ENCODE results near the gene TMEM132D. TPM values are rescaled to one million over a fixed set of nuclear protein-coding genes. Genes with fewer than 3 reads are reported as not detected.

TMEM132D gene
- total and polyA plus RNA-seq, 2 of the 4 experiments (the other 2 are of a cell fraction), result not detected

- H4K5ac ChIP-seq (ENCODE audit: low read depth, low read length), result no peak overlapping the region
- no peak overlapping the region for H2AFZ ChIP-seq (replicated peaks; ENCODE audit: low read length, poor library complexity)
- H4K20me1 ChIP-seq (ENCODE audit: insufficient read depth, low read length), result no peaks in the 10 kb centered on the region
- ChIA-PET CTCF (no interaction called here), POLR2A (ENCODE audit: unreplicated experiment) (no interaction called here)
- no peak for ATAC-seq (ENCODE audit: low read depth)
- intact Hi-C loops (cut with micrococcal nuclease), result no loop called here
- H3K14ac ChIP-seq (replicated peaks; ENCODE audit: low read depth, low read length), result no peak overlapping the region
- dilution Hi-C loops (cut with HindIII; ENCODE audit: low sequenced_read_pairs, unreplicated experiment), result no loop called here
- no peak overlapping the region for H3K56ac ChIP-seq (ENCODE audit: extremely low read depth, insufficient read depth, low read length)
- no peak overlapping the region for H3K23ac ChIP-seq (ENCODE audit: low read depth, low read length)
- H2BK120ac ChIP-seq (ENCODE audit: low read depth, low read length), result no peak overlapping the region
- H3K9me3 ChIP-seq (ENCODE audit: control insufficient read depth, insufficient read depth, low read length), result peaks cover 24% of the 10 kb centered on the region
- no peak overlapping the region for H3K27ac ChIP-seq (ENCODE audit: insufficient read depth, low read length)
- H2BK15ac ChIP-seq (ENCODE audit: low read depth, low read length), result no peak overlapping the region
- no peak overlapping the region for H3K4me3 ChIP-seq (ENCODE audit: insufficient read depth, low read depth, low read length)
- no TSS peak for BruUV-seq (replicated peaks)
- H4K91ac ChIP-seq (ENCODE audit: insufficient read depth, low read depth, low read length), result no peak overlapping the region
- no peaks in the 10 kb centered on the region for H3K9me1 ChIP-seq (ENCODE audit: insufficient read depth, low read length)
- no peak for TF ChIP-seq RCOR1 (IDR thresholded peaks at IDR 0.05; ENCODE audit: insufficient replicate concordance, low read length)
- TF ChIP-seq CEBPB (IDR thresholded peaks at IDR 0.05; ENCODE audit: low read depth, low read length), result no peak
- TF ChIP-seq MAZ (IDR thresholded peaks at IDR 0.05; ENCODE audit: borderline replicate concordance, low read depth, low read length), result no peak
- TF ChIP-seq BHLHE40 (IDR thresholded peaks at IDR 0.05; ENCODE audit: low read depth, low read length), result no peak
- TF ChIP-seq MAFK (IDR thresholded peaks at IDR 0.05; ENCODE audit: low read depth, low read length), result no peak
- TF ChIP-seq NFE2L2 (IDR thresholded peaks at IDR 0.05; ENCODE audit: low read depth, low read length), result no peak
- TF ChIP-seq, protein P1, sequence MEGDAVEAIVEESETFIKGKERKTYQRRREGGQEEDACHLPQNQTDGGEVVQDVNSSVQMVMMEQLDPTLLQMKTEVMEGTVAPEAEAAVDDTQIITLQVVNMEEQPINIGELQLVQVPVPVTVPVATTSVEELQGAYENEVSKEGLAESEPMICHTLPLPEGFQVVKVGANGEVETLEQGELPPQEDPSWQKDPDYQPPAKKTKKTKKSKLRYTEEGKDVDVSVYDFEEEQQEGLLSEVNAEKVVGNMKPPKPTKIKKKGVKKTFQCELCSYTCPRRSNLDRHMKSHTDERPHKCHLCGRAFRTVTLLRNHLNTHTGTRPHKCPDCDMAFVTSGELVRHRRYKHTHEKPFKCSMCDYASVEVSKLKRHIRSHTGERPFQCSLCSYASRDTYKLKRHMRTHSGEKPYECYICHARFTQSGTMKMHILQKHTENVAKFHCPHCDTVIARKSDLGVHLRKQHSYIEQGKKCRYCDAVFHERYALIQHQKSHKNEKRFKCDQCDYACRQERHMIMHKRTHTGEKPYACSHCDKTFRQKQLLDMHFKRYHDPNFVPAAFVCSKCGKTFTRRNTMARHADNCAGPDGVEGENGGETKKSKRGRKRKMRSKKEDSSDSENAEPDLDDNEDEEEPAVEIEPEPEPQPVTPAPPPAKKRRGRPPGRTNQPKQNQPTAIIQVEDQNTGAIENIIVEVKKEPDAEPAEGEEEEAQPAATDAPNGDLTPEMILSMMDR (conservative IDR thresholded peaks at IDR 0.05; ENCODE audit: low read depth, low read length), result no peak
- no peak for TF ChIP-seq RFX5 (IDR thresholded peaks at IDR 0.05; ENCODE audit: low read depth, low read length)
- TF ChIP-seq CHD1 (IDR thresholded peaks at IDR 0.05; ENCODE audit: low read depth, low read length), result no peak
- TF ChIP-seq USF2 (IDR thresholded peaks at IDR 0.05; ENCODE audit: low read depth, low read length), result no peak
- TF ChIP-seq RAD21 (IDR thresholded peaks at IDR 0.05; ENCODE audit: low read length), result no peak
- no peak for TF ChIP-seq POLR2A (IDR thresholded peaks at IDR 0.05; ENCODE audit: low read depth, low read length)
- TF ChIP-seq, protein P2, sequence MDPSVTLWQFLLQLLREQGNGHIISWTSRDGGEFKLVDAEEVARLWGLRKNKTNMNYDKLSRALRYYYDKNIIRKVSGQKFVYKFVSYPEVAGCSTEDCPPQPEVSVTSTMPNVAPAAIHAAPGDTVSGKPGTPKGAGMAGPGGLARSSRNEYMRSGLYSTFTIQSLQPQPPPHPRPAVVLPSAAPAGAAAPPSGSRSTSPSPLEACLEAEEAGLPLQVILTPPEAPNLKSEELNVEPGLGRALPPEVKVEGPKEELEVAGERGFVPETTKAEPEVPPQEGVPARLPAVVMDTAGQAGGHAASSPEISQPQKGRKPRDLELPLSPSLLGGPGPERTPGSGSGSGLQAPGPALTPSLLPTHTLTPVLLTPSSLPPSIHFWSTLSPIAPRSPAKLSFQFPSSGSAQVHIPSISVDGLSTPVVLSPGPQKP (IDR thresholded peaks at IDR 0.05; ENCODE audit: borderline replicate concordance, low read depth, low read length), result no peak
- no peak for TF ChIP-seq FOS (IDR thresholded peaks at IDR 0.05; ENCODE audit: low read depth, low read length)
- H3K4me1 ChIP-seq (ENCODE audit: control insufficient read depth, insufficient read depth, low read length), result no peaks in the 10 kb centered on the region
- H3K36me3 ChIP-seq (ENCODE audit: control insufficient read depth, insufficient read depth, low read length), result no peaks in the 10 kb centered on the region
- no CpG with 5 or more reads among the region's 4 CpGs for WGBS, 2 experiments (ENCODE audit: extremely low coverage in 2 of 2, insufficient read length in 1 of 2)
- in situ Hi-C loops (cut with MboI; ENCODE audit: low sequenced_read_pairs), result no loop called here
- no peak overlapping the region for H2AK9ac ChIP-seq (replicated peaks; ENCODE audit: low read depth, low read length, poor library complexity)
- no peak for DNase-seq
- H3K79me1 ChIP-seq (ENCODE audit: low read depth in 1 of 2, low read length in 2 of 2), result no peaks in the 10 kb centered on the region
- no peaks in the 10 kb centered on the region for H3K27me3 ChIP-seq (ENCODE audit: control insufficient read depth, insufficient read depth, low read length)
- no peak overlapping the region for H2BK5ac ChIP-seq (ENCODE audit: low read depth, low read length, poor library complexity, severe bottlenecking)
- H3K9ac ChIP-seq (ENCODE audit: low read depth, low read length), result no peak overlapping the region
- no peak overlapping the region for H2BK20ac ChIP-seq (ENCODE audit: low read depth, low read length)
- no peak overlapping the region for H2AK5ac ChIP-seq (ENCODE audit: low read depth, low read length)
- H3K4me2 ChIP-seq (ENCODE audit: low read depth, low read length), result no peak overlapping the region
- no peak overlapping the region for H3K18ac ChIP-seq (ENCODE audit: low read depth, low read length)
- no peak overlapping the region for H4K8ac ChIP-seq (ENCODE audit: low read depth in 2 of 2, low read length in 2 of 2)
- H3K4ac ChIP-seq (ENCODE audit: low read depth, low read length), result no peak overlapping the region
Observed at GRCh38 chr12:129328235-129328634, 575.6 kb downstream of the TMEM132D start.
